HT-29 (cell line): ENCODE data around the gene KCNJ16. TPM values are rescaled to one million over a fixed set of nuclear protein-coding genes. Genes with fewer than 3 reads are reported as not detected.

Experiments
- DNase-seq: peaks from one replicate; pipeline ENCODE4 v3.0.0-alpha.2; 2015; ENCODE audit warnings: low spot score
- total RNA-seq: library from RNA; depleted of rRNA; stranded (reverse); fragments of >200 nt; shearing (Covaris generic); gene quantifications from 2 replicates; pipeline ENCODE4 v1.2.3, GENCODE V29; 2014

The KCNJ16 gene
- total RNA-seq, 1 experiment from 2014 or later, result not detected

DNA sequence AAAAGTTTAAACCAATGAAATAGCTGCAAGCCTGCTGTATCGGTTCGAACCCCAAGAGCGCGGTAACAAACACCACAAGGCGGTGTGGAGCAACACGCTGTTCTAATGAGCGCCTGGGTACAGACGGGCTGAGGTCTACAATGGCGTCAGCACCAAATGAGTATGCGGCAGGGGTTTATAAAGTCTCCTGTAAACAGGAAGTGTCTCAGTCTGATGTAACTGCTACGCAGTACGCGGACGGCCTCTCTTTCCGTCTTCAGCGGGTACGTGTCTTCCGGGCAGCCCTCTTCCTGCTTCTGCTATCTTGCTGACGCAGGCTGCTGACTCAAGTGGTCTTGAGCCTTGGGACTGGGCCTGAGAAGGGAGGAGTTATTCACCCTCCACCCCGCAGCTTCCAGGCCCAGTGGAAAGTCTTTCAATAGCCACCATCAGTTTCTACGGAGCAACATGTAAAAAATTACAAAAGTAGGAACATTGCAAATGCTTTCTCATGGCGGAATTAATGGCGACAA, 53.8 kb downstream of the KCNJ16 start:
- DNase-seq, result no peak

DNA sequence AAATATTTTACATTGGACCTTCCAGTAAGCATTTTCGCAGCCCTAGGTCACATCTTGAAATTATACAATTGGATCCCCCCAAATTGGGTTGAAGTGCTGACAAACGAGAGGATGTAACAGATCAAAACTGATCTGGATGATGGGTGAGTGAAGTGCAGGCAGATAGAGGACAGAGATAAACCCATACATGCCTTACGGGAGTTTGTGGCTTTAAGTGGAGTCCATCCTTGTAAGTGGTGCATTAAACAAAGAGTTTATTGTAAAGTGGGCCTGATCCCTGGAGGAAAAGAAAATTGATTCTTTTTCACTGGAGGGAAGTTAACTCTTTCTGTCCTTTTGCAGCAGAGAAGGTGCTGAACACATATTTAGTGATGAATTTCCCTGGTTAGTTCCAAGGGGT, 55.3 kb downstream of the KCNJ16 start:
- DNase-seq, result no peak

DNA sequence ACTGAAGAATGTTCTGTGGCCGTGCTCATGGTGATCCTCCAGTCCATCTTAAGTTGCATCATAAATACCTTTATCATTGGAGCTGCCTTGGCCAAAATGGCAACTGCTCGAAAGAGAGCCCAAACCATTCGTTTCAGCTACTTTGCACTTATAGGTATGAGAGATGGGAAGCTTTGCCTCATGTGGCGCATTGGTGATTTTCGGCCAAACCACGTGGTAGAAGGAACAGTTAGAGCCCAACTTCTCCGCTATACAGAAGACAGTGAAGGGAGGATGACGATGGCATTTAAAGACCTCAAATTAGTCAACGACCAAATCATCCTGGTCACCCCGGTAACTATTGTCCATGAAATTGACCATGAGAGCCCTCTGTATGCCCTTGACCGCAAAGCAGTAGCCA, 57.5 kb downstream of the KCNJ16 start:
- no peak for DNase-seq

DNA sequence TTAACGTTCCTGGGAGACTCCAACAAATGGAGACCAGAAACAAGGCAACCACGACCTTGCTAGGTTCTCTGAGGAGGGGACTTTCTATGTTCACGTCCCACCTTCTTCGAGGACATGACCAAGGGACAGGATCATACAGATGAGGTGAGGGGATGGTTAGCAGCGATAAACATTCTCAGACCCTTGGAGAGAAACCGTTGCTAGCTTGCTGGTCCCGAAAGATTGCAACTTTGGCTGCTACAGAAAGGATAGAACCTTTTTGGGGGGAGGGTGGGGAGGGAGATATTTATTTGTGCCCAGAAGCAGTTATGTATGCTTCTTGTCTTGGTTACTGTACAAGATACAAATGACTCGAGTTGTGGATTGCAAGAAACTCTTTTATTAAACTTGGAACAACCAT, 59.0 kb downstream of the KCNJ16 start:
- no peak for DNase-seq

DNA sequence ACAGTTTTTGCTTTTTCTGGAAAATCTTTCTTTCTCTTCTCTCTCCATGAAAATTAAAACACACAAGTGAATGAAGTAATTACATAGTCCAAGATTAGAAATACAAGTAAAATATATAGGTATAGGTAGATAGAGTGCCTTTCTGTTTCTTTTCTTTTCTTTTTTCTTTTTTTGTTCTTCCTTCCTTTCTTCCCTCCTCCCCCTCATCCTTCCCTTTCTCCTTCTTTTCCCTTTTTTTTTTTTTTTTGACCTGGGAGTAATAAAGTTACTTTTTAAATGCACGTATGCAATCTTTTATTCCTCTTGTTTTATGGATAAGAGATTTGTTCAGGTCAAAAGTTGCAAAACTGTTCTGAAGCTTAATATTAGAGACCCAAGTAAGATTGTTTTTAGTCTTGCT, 59.8 kb downstream of the KCNJ16 start:
- DNase-seq, result no peak

DNA sequence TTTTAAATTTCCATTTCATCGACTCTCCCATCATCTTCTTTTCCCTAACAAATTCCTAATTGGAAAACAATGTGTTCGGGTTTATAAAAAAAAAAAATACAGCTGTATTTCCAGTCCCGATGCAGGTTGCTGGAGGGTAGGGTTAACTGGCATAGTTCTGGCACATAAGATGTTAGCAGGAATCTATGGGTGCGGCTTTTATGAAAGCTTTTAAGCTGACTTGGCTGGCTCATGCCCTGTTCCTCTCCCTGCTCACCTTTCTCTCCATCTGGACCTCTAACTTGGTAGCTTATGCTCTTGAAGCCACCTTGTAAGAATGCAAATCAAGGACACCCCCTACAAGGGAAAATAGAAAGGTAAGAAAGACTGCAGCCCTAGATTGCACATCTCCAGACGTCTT, 61.1 kb downstream of the KCNJ16 start:
- DNase-seq, result no peak

DNA sequence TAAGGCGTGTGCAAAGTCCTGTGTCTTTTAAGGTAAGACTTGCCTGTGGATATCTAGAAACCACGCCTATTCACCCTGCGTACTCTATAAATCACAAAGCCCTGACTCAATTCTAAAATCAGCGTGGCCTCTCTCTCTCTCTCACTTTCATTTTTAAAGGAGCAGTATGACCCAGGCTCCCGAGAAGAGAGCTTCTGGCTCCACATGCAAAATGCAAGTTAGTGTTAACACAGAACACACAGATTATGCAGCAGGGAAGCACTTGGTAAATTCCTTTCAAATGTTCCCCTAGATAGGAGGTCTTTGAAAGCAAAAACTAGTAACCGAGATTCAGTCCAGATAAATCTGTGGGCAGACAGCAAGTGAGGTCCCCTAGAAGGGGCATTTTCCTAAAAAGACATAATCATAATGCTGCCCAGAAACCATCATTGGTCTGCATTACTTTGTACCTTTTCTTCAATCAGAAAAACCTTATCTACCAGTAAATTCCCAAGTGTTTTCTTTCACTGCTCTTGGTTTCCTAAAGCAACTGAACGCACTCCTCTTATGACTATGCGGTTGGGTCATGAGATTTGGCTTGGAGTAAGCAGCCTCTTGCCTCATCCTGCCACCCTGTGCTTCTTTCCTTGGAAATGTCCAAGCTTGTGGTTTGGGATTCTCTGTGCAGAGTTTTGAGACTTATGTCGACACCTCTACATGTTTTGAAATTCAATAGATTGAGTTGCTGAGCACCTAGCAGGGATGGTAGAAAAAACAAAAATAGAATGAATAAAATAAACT, 62.6 kb downstream of the KCNJ16 start:
- no peak for DNase-seq

DNA sequence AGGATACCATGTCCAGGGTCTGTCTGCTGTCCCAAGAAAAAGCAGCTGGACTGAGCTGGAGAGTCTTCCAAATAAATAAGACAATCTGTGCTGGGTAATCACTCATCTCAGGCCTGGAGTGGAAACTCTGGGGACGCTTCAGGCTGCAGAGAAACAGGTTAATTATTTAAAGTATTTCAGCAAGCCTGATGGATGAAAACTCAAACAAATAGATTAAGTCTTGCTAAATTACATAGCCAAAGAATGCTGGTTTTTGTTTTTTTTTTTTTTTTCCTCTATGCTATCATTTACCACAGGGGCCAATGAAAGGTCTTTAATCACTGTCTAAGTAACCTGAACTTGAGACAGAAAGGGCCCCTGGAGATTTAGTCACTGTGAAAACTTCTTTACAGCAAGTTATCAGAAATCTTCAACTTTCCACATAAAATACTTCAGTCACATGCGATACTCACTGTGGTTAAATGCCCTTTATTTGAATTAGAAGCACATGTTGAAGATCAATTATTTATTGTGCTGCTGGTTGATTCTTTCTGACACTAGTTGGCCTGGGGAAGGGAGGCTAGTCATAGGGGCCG, 63.4 kb downstream of the KCNJ16 start:
- no peak for DNase-seq

DNA sequence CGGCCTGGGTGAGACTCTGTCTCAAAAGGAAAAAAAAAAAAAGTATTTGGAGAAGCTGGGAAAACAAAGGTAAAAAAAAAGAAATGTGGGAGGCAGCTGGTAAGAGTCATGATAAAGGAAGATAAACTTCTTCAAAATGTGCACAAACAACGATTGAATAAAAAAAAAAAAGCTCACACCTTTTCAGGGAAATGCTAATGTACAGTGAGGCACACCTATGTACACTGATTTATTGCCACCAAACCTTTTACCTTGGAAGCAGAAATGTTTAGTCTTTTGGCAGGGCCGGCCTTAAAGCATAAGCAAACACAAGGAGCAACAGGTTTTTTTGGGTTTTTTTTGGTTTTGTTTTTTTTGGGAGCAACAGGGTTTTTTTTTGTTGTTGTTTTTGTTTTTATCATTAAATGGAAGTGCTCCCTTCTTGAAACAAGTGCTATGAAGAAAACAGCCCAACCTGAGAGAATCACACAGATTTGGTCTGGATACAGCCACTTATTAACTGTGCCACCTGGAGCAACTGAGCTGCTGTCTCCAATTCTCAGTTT, 64.5 kb downstream of the KCNJ16 start:
- no peak for DNase-seq

DNA sequence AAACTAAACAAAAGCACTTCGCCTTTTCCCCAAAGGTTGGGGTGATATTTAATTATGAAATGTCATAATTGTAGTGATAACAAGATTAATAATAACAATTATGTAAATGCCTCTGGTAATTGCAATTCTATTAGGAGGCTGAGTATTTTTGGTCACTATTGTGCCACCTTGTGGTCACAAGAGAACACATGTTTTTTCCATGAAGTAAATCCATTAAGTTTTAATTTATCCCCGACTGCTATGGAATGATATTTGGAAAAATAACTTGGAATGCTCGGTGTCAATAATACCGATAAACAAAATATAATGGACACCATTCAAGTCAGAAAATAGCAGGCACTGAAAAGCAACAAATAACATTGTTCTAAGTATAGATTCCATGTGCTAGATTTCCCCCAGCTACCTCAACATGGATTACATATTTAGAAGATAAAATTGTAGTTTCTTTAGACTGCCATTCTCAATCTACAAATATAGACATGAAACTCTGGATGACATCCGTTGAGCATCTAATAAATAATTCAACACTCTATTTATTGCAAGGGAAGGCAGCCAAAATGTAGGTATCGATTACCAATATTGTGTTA, 69.3 kb downstream of the KCNJ16 start:
- DNase-seq, result peak; percentile 36

DNA sequence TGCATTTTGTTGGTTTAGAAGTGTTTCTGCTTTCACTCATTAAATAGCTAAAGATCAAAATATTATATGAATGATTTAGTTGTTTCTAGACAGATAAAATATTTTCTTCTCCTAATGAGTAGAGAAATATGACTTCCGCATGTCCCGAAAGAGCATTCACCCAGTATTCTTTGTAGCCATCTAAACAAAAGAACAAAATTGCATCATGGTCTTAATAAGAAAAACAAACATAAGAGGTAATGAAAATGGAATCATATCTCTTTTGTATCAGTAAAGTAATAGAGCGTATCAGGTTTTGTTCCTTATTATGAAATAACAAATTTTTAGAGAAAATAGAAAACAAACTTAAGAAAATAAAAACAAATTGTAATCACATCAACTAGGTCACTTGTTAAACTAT, 78.2 kb downstream of the KCNJ16 start:
- DNase-seq, result no peak

DNA sequence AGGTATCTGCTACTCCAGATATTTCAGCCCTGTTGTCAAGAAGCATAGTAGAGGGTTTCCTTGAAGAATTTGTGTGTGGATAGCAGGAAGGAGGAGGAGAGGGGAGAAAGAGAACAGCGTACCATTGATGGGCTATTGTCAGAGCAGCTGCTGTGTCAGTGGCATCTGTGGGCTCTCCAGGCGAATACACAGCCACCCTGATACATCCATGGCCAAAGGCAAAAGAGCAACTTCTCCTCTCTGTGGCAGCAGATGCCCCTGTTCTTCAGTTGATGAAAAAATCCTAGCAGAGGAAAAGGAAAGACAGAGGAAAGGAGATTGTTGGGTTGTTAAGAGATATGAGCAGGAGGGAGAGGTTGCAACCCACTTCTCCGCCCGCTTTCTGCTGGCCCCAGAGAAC, 82.1 kb downstream of the KCNJ16 start:
- no peak for DNase-seq

DNA sequence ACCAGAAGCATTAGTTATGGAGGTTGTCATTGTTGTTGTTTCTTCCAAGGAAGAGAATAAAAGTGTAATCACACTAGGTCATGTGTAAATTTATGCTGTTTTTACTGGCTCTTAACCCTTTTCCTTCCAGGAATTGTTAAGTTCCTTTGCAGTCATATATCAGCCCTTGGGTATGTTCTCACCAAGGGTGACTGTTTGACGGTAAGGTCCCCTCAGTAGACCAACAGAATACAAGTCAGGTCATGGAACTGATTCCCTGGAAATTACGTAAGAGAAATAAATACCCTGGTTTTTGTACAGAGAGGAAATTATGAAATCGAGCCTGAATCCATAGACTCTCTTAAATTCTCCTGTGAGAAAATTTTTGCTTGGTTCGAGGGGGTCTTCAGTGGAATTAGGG, 83.2 kb downstream of the KCNJ16 start:
- no peak for DNase-seq

DNA sequence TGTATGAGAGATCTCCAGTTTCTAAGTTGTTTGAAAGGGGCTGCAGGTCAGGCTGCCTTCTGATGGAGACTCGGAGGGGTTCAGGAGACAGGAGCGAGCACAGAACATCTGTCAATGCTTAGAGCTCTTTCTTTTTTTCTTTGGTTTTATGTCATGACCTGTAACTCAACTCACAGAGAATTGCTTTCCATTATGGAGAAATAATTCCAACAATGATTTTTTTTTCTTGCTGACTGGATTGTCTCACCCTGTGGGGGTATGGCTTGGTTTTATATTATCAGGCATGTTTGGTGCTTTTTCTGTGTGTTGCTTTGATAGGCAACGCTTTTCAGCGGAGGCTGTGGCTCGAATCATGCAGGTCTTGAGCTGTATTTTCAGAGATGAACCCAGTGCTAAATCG, 83.6 kb downstream of the KCNJ16 start:
- no peak for DNase-seq

DNA sequence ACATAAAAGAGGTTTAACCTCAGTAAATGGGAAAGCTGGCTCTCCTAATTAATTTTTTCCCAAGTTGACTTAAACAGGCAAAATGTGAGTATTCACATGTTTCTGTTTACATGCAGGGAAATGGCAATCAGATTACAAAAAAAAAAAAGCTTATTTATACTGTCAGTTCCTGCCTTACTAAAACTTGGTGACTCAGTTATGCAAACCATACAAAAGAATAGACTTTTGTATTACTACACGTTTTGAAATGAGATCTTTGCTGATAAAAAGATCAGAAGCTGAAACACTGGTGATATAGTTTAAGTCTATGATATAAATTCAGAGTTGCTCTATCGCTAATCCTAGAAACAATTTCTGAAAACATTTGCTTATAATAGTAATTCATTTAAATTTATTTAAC, 85.0 kb downstream of the KCNJ16 start:
- no peak for DNase-seq

DNA sequence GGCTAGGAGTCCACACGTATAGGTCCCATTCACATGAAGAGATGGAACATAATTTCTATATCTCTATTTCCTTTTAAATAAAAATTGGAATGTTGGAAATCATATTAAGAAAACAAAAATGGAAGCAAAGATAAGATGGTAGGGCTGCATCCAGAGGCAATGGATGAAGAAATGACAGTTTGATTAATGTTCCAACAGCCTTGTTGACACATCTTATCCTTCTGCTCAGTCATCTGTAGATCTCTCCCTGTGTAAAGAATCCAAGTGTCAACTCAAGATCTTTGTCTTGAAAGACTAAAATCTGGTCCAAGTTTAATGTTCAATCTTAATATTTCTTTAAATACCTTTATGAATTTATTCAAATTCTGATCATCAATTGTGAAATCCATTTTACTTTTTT, 86.5 kb downstream of the KCNJ16 start:
- no peak for DNase-seq

DNA sequence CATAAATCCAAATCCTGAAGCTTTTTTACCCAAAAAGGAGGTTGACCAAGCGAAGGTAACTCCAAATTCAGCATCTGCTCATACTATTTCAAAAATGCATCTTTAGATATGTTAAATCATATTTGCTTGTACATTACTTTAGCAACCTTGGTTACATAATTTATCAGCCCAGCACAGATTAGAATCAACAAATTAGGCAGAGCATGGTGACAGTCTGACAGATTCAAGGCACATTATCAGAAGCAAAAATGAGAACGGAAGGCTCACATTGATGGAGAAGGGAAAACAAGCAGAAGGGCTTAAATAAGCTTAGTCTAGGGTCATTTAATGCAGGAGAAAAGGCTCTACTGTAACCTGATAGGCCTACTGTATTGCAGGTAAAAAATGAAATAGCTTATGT, 90.4 kb downstream of the KCNJ16 start:
- DNase-seq, result no peak

DNA sequence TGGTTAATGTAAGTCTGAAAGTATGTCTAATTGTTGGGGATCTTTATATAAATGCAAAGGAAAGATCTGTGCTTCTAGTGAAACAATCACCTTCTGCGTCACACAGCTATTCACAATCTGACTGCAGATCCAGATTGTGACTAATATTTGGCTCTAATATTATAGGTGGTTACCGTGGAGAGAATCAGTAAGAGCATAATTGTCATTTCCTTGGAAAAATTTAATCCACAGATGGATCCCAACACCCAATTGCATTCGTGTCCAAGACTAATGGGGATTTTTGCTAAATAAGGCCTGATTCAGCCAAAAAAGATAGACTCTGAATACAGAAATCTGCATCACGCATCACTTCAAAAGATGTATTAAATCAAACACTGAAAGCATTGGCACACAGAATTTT, 91.6 kb downstream of the KCNJ16 start:
- DNase-seq, result no peak

DNA sequence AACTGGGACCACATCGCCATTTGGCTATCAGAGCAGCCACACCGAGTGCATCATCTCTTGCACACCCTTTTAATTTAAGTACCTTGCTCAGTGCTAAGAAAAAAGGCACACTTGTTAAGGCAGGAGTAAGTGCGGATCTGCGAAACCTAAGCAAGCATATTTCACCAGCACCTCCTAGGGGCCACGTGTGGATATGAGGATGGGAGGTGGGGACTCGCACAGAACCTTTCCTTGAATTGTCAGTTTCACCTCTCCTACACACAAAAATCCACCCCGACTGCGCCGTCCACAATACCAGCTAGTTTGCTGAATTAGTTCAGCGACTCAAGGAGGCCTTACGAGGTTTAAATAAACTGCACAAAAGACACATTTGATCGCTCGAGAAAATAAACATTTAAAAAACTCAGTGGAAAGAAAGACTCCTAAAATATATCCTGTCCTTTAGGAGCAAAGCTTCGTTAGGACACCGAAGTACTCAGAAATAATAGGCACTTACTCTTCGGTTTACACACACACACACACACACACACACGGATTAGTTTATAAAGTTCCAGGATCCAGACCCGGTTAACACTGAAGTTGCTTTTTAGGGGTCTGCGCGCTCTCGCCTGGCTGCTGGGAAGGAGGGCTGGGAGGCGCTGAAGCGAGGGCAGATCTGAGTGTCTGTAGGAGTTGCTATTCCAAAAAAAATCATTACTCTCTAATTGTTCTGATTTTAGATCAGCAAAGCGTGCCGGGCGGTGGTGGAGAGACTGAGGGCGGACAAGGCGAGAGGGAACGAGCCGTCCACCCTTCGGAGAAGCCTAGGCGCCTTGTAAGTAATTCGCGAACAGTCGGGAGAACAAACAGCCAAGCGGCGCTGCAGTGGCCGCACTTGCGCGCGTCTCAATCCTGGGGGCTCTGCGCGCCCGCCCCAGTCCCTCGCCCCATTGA, 93.3 kb downstream of the KCNJ16 start:
- DNase-seq, result peak; percentile 44

DNA sequence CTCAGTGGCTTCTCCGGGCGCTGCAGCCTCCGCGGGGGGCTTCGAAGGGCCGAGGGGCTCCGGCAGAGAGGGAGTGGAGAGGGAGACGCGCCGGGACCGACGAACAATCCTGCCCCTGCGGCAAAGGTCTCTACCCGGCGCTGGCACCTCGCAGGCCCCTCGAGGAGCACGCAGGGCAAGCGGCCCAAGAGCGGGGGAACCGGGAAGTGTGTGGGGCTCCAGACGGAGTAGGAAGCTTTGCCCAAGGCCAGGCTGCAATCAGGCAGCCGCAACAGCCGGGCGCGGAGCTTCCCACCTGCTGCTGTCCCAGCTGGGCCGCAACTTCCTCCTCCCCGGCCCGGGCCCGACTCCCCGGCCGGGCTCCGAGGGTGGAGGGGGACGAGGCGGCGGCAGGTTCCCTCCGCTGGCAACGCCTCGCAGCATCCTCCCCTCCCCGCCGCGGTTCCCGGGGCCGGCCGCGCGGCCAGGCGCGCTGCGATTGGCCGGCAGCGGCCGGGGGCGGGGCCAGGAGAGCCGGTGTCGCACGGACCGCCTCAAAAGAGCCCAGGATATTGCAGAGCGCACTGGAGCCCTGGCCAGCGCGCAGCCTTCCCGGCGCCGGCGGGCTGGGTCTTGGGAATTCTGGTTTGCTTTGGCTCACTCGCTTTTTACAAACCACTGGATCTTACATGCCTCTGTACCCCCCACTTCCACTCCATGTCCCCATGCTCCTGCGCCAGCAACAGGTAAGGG, 94.1 kb downstream of the KCNJ16 start, which contains the start of gene KCNJ2:
KCNJ2 (plus strand) TSS at position 556 of the 732 bp plus-strand sequence. CDS start 5,508 bp downstream, outside the sequence.
- peak; percentile 64 for DNase-seq
